Measurements from ENCODE around the gene TRIM72. TPM values are rescaled to one million over a fixed set of nuclear protein-coding genes. Genes with fewer than 3 reads are reported as not detected.

TRIM72 gene
- total and polyA plus RNA-seq, 9 of the 15 experiments (the other 6 are each of a cell fraction or from before 2014, with no cell fraction given): under 0.01 TPM; not detected in 8

- Histone ChIP-seq H3K36me3 (ENCODE audit: control insufficient read depth, insufficient read depth, low read length) (peaks cover 37% of the 10 kb centered on the region), H3K4me2 (ENCODE audit: insufficient read depth, low read length) (no peak overlapping the region), H3K27ac (ENCODE audit: extremely low read depth, low read depth, low read length) (no peak overlapping the region), H3K9me3 (replicated peaks; ENCODE audit: control insufficient read depth, insufficient read depth, low read depth, low read length) (no peaks in the 10 kb centered on the region), H4K20me1 (replicated peaks; ENCODE audit: control insufficient read depth, insufficient read depth, low read length) (peaks cover 19% of the 10 kb centered on the region), H3K9ac (ENCODE audit: insufficient read depth in 1 of 2, low read depth in 2 of 2, low read length in 2 of 2) (no peak overlapping the region), H3K27me3 (ENCODE audit: control insufficient read depth in 2 of 2, insufficient read depth in 2 of 2, low read length in 2 of 2) (no peaks in the 10 kb centered on the region), H3K79me2 (ENCODE audit: control insufficient read depth, insufficient read depth, low read length) (no peaks in the 10 kb centered on the region), H2AFZ (ENCODE audit: low read depth, low read length) (no peak overlapping the region), H3K4me1 (replicated peaks in 1 of 2; ENCODE audit: control insufficient read depth in 2 of 2, insufficient read depth in 2 of 2, low read length in 2 of 2) (peaks cover 14 to 33% of the 10 kb centered on the region in 2 experiments), H3K9me1 (ENCODE audit: control insufficient read depth, insufficient read depth, low read length) (no peaks in the 10 kb centered on the region), H3K4me3 (no peak overlapping the region)
- BruUV-seq (replicated peaks): no TSS peak
- TF ChIP-seq FOXJ2 (tag; IDR thresholded peaks at IDR 0.05) (no peak), NCOA6 (IDR thresholded peaks at IDR 0.05) (no peak), SUPT5H (IDR thresholded peaks at IDR 0.05) (peak; percentile 30; the same call in 1 of the 2 replicates), ZNF121 (CRISPR knock-in tag; conservative IDR thresholded peaks at IDR 0.05) (no peak), POLR2A (conservative IDR thresholded peaks at IDR 0.05) (0 out of 2 replicates have a peak, but pooled peaks have one; percentile 16), KLF13 (tag; IDR thresholded peaks at IDR 0.05; ENCODE audit: borderline replicate concordance, low read depth) (no peak)
- TF ChIP-seq, protein P1, sequence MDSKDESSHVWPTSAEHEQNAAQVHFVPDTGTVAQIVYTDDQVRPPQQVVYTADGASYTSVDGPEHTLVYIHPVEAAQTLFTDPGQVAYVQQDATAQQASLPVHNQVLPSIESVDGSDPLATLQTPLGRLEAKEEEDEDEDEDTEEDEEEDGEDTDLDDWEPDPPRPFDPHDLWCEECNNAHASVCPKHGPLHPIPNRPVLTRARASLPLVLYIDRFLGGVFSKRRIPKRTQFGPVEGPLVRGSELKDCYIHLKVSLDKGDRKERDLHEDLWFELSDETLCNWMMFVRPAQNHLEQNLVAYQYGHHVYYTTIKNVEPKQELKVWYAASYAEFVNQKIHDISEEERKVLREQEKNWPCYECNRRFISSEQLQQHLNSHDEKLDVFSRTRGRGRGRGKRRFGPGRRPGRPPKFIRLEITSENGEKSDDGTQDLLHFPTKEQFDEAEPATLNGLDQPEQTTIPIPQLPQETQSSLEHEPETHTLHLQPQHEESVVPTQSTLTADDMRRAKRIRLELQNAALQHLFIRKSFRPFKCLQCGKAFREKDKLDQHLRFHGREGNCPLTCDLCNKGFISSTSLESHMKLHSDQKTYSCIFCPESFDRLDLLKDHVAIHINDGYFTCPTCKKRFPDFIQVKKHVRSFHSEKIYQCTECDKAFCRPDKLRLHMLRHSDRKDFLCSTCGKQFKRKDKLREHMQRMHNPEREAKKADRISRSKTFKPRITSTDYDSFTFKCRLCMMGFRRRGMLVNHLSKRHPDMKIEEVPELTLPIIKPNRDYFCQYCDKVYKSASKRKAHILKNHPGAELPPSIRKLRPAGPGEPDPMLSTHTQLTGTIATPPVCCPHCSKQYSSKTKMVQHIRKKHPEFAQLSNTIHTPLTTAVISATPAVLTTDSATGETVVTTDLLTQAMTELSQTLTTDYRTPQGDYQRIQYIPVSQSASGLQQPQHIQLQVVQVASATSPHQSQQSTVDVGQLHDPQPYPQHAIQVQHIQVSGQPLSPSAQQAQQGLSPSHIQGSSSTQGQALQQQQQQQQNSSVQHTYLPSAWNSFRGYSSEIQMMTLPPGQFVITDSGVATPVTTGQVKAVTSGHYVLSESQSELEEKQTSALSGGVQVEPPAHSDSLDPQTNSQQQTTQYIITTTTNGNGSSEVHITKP (IDR thresholded peaks at IDR 0.05; ENCODE audit: partially characterized antibody): no peak
- no peak for DNase-seq (ENCODE audit: extremely low read depth in 1 of 4, low spot score in 3 of 4)
- FAIRE-seq: no peak
- in situ Hi-C loops (cut with MboI) (no loop called here), intact Hi-C loops (cut with micrococcal nuclease) (no loop called here)
- POLR2A ChIA-PET: interaction anchor here (0.6 to 6.2 kb wide), 18 partner anchors 8 to 1087 kb away, joined by 3 to 33 read pairs (median 3); partner anchors contain the start of genes FUS, PYDC1 and TRIM72
- CTCF ChIA-PET (ENCODE audit: low intra/inter-chr PET ratio): no interaction called here
- ATAC-seq: no peak
- WGBS (ENCODE audit: insufficient coverage, low coverage, missing lambda C conversion rate): 48% methylated on average over 7 of the region's 7 CpGs
Observed at GRCh38 chr16:31198207-31198882, 15.6 kb upstream of the TRIM72 start.

Measured in K562 (cell line).